ENCODE results near the gene RCVRN. TPM values are rescaled to one million over a fixed set of nuclear protein-coding genes. Genes with fewer than 3 reads are reported as not detected.

Gene RCVRN
- total RNA-seq, result not detected in 2 replicates

- DNase-seq (ENCODE audit: low read depth in 2 of 2), result no peak
Measured at GRCh38 chr17:9905078-9905415, at the start of gene RCVRN. Gene RCVRN (minus strand): TSS chr17:9905271. CDS start chr17:9905180, 91 bp downstream.

GRCh38 chr17:9953492-9953891, 48.4 kb upstream of the RCVRN start:
- DNase-seq (ENCODE audit: low read depth in 2 of 2), result no peak

GRCh38 chr17:9951803-9952202, 46.7 kb upstream of the RCVRN start:
- DNase-seq (ENCODE audit: low read depth in 2 of 2), result no peak

- DNase-seq (ENCODE audit: low read depth in 2 of 2), result no peak
Measured at GRCh38 chr17:9948928-9949327, 43.9 kb upstream of the RCVRN start.

GRCh38 chr17:9944704-9945103, 39.6 kb upstream of the RCVRN start:
- DNase-seq (ENCODE audit: low read depth in 2 of 2), result no peak

- DNase-seq (ENCODE audit: low read depth in 2 of 2), result no peak
Measured at GRCh38 chr17:9943343-9943742, 38.3 kb upstream of the RCVRN start.

GRCh38 chr17:9942885-9943284, 37.8 kb upstream of the RCVRN start:
- DNase-seq (ENCODE audit: low read depth in 2 of 2), result no peak

- no peak for DNase-seq (ENCODE audit: low read depth in 2 of 2)
Measured at GRCh38 chr17:9941305-9941704, 36.2 kb upstream of the RCVRN start.

- DNase-seq (ENCODE audit: low read depth in 2 of 2), result no peak
Measured at GRCh38 chr17:9940841-9941240, 35.8 kb upstream of the RCVRN start.

- DNase-seq (ENCODE audit: low read depth in 2 of 2), result no peak
Measured at GRCh38 chr17:9938764-9939163, 33.7 kb upstream of the RCVRN start.

GRCh38 chr17:9937901-9938300, 32.8 kb upstream of the RCVRN start:
- DNase-seq (ENCODE audit: low read depth in 2 of 2), result no peak

GRCh38 chr17:9937241-9937761, 32.2 kb upstream of the RCVRN start:
- DNase-seq (ENCODE audit: low read depth in 2 of 2), result no peak

GRCh38 chr17:9936095-9936494, 31.0 kb upstream of the RCVRN start:
- DNase-seq (ENCODE audit: low read depth in 2 of 2), result no peak

- DNase-seq (ENCODE audit: low read depth in 2 of 2), result no peak
Measured at GRCh38 chr17:9935408-9935807, 30.3 kb upstream of the RCVRN start.

- DNase-seq (ENCODE audit: low read depth in 2 of 2), result no peak
Measured at GRCh38 chr17:9934331-9934730, 29.3 kb upstream of the RCVRN start.

GRCh38 chr17:9932491-9932890, 27.4 kb upstream of the RCVRN start:
- DNase-seq (ENCODE audit: low read depth in 2 of 2), result no peak

GRCh38 chr17:9931144-9931741, 26.2 kb upstream of the RCVRN start:
- DNase-seq (ENCODE audit: low read depth in 2 of 2), result no peak

GRCh38 chr17:9929871-9930270, 24.8 kb upstream of the RCVRN start:
- no peak for DNase-seq (ENCODE audit: low read depth in 2 of 2)

- DNase-seq (ENCODE audit: low read depth in 2 of 2), result peak; percentile 11 to 19
Measured at GRCh38 chr17:9928601-9929333, 23.7 kb upstream of the RCVRN start.

GRCh38 chr17:9926150-9926804, 21.2 kb upstream of the RCVRN start:
- DNase-seq (ENCODE audit: low read depth in 2 of 2), result no peak

GRCh38 chr17:9925457-9925856, 20.4 kb upstream of the RCVRN start:
- DNase-seq (ENCODE audit: low read depth in 2 of 2), result no peak

- peak; percentile 60 to 69 for DNase-seq (ENCODE audit: low read depth in 2 of 2)
Measured at GRCh38 chr17:9924735-9925191, 19.7 kb upstream of the RCVRN start.

All from lung microvascular endothelial cell (primary cell).